Measurements from ENCODE around the gene TGFBR1.

The TGFBR1 gene

DNA sequence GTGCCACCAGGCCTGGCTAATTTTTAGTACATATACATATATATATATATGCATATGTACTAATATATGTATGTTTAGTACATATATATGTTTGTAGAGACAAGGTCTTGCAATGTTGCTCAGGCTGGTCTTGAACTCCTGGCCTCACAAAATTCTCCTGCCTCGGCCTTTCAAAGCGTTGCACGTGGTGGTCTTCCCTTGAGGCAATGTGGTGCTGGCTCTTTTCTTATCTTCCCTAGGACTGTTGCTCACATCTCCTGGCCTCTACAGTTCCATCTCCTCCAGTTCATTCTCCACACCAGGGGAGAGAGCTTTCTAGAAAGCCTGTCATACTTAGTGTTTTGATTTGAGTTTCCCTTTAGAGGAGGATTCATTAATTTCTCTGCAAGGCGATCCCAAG is 28.9 kb upstream of the TGFBR1 start:
- H3K4me1 ChIP-seq (ENCODE audit: control insufficient read depth, insufficient read depth, low read length) = no peaks in the 10 kb centered on the region
- H3K36me3 ChIP-seq (ENCODE audit: control insufficient read depth, insufficient read depth, low read length) = no peaks in the 10 kb centered on the region
- no peak overlapping the region for H3K27ac ChIP-seq (ENCODE audit: insufficient read depth, low read depth, low read length, poor library complexity, severe bottlenecking)
- WGBS, 2 experiments = 91 to 92% methylated on average over 4 of the region's 4 CpGs
- no peaks in the 10 kb centered on the region for H3K9me3 ChIP-seq (ENCODE audit: control insufficient read depth, low read length)
- H3K27me3 ChIP-seq (ENCODE audit: control insufficient read depth, insufficient read depth, low read length, poor library complexity, severe bottlenecking) = no peaks in the 10 kb centered on the region
- H3K4me3 ChIP-seq (ENCODE audit: insufficient read depth, low read depth, low read length) = no peak overlapping the region

DNA sequence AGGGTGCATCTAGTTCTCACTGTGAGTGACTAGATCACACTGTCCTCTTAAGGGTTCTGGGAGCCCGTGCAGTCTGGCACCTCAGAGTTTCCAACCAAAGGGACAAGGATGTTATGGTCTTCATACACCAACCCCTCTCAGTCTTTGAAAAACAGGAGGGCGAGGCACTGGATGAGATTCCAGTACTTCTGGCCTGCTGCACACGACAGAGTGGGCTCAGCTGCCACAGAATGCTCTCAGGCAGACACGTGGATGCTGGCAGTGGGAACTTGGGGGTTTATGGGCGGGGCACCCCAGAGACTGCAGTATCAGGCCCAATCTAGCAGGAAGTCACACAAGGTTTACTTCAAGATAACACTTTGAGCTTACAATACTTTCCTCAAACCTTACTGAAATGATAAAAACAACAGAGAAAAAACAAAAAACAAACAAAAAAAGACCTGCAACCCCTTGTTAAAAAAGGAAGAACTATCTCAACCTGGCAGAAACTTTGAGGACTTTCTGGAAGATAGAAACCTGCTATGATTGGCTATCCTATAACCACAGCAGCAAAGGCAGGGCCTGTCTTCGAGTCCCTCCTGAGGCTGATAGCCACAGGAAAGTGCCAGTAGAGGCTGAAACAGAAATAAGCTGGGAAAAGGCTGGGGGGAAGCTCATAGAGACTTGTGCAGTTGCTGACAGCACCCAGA is 28.3 kb upstream of the TGFBR1 start:
- 86 to 88% methylated on average over 6 of the region's 6 CpGs for WGBS, 2 experiments
- Histone ChIP-seq H3K27me3 (ENCODE audit: control insufficient read depth, insufficient read depth, low read length, poor library complexity, severe bottlenecking) (no peaks in the 10 kb centered on the region), H3K27ac (ENCODE audit: insufficient read depth, low read depth, low read length, poor library complexity, severe bottlenecking) (no peak overlapping the region)

DNA sequence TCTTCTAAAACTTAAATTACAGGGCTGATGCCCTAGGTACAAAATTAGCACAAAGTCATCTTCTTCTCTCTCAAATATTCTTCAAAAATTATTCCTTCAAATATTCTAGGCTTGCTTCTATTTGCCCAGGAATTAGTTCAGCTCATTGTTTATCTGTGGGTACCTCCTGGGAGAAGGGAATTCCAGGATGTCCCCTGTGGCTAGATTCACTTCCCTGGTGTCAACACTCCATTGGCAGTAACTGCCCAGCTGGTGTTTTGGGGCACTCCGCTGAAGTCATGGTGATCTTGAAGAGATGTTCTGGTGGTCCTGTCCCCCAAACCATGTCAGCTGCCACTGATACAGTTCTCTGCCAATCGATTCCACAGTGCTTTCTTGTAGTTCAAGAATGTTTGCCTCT is 26.2 kb upstream of the TGFBR1 start:
- H3K9me3 ChIP-seq (ENCODE audit: control insufficient read depth, low read length) = no peaks in the 10 kb centered on the region
- 88 to 89% methylated on average over 2 of the region's 2 CpGs for WGBS, 2 experiments

More for the DNA sequence above, 28.3 kb upstream of the TGFBR1 start:
- no peak overlapping the region for H3K4me3 ChIP-seq (ENCODE audit: insufficient read depth, low read depth, low read length)
- H3K36me3 ChIP-seq (ENCODE audit: control insufficient read depth, insufficient read depth, low read length) = no peaks in the 10 kb centered on the region
- no peaks in the 10 kb centered on the region for H3K4me1 ChIP-seq (ENCODE audit: control insufficient read depth, insufficient read depth, low read length)
- H3K9me3 ChIP-seq (ENCODE audit: control insufficient read depth, low read length) = no peaks in the 10 kb centered on the region

GRCh38 chr9:99079542-99079941 is 25.4 kb upstream of the TGFBR1 start:
- H3K27ac ChIP-seq (ENCODE audit: insufficient read depth, low read depth, low read length, poor library complexity, severe bottlenecking) = no peak overlapping the region
- H3K4me1 ChIP-seq (ENCODE audit: control insufficient read depth, insufficient read depth, low read length) = no peaks in the 10 kb centered on the region
- WGBS, 2 experiments = 95 to 98% methylated on average over 3 of the region's 3 CpGs
- no peaks in the 10 kb centered on the region for H3K36me3 ChIP-seq (ENCODE audit: control insufficient read depth, insufficient read depth, low read length)
- H3K9me3 ChIP-seq (ENCODE audit: control insufficient read depth, low read length) = no peaks in the 10 kb centered on the region
- H3K27me3 ChIP-seq (ENCODE audit: control insufficient read depth, insufficient read depth, low read length, poor library complexity, severe bottlenecking) = no peaks in the 10 kb centered on the region
- H3K4me3 ChIP-seq (ENCODE audit: insufficient read depth, low read depth, low read length) = no peak overlapping the region

More for the DNA sequence above, 26.2 kb upstream of the TGFBR1 start:
- Histone ChIP-seq H3K36me3 (ENCODE audit: control insufficient read depth, insufficient read depth, low read length) (no peaks in the 10 kb centered on the region), H3K27me3 (ENCODE audit: control insufficient read depth, insufficient read depth, low read length, poor library complexity, severe bottlenecking) (no peaks in the 10 kb centered on the region), H3K4me1 (ENCODE audit: control insufficient read depth, insufficient read depth, low read length) (no peaks in the 10 kb centered on the region), H3K27ac (ENCODE audit: insufficient read depth, low read depth, low read length, poor library complexity, severe bottlenecking) (no peak overlapping the region), H3K4me3 (ENCODE audit: insufficient read depth, low read depth, low read length) (no peak overlapping the region)

DNA sequence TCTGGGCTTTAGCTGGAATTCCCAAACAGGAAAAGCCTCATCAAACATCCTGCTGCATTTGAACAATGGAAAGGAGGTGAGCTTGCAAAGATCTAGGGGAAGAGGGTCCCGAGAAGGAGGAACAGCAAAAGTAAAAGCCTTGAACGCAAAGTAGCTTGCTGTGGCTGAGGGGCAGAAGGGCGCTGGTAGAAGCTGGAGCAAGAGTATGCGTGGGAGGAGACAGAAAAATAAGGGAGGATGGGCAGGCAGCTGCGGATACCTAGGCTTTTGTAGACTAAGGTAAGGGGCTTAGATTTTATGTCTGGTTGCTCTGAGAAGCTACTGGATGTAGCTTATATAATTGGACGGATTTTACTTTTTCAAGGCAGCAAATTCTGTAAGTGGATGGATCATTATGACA is 21.9 kb upstream of the TGFBR1 start:
- no peak overlapping the region for H3K27ac ChIP-seq (ENCODE audit: insufficient read depth, low read depth, low read length, poor library complexity, severe bottlenecking)
- H3K9me3 ChIP-seq (ENCODE audit: control insufficient read depth, low read length) = no peaks in the 10 kb centered on the region
- no peaks in the 10 kb centered on the region for H3K27me3 ChIP-seq (ENCODE audit: control insufficient read depth, insufficient read depth, low read length, poor library complexity, severe bottlenecking)
- no peaks in the 10 kb centered on the region for H3K4me1 ChIP-seq (ENCODE audit: control insufficient read depth, insufficient read depth, low read length)
- H3K4me3 ChIP-seq (ENCODE audit: insufficient read depth, low read depth, low read length) = no peak overlapping the region
- no peaks in the 10 kb centered on the region for H3K36me3 ChIP-seq (ENCODE audit: control insufficient read depth, insufficient read depth, low read length)
- WGBS, 2 experiments = 83 to 86% methylated on average over 6 of the region's 6 CpGs

DNA sequence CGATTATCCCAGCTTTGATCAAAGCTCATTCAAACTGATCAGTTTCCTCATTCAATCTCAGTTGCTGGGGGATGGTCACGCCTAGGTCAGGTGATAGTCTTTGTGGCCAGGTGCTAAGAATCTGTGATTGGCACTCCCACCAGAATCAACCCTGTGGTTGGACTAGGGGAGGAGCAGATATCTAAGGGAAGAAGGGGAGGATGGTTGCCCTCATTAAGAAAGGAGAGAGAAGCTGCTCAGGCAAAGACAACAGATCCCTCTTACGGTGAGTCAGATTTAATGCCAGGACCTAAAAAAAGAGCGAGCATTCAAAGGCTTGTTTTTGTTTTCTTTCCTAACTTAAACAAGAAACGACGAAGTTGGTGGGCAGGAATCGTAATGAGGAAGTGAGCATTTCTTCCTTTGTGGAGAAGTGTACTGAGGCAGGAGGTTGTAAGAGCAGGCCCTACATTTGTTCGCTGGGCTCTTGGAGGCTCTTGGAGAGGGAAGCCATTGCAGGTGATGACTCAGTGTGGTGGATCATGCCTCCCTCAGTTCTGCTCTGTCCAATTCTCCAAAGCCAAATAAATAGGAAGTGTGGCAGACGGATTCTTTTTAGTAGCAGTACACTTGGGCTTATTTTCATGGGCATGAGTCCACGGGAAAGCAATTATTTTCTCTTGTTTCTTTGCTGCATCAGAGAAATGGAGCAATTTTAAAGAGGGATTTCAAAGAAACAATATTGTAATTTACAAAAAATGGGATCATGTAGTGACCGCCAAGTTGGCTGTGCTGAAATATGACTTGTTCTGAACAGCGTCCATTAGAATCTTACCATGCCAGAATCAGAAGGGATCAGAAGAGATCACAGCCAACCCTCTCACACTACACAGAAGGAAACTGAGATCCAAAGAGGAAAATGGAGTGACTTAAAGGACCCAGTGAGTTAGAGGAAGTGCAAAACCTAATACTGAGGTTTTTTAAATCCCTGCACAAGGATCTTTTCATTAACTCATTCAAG is 18.7 kb upstream of the TGFBR1 start:
- Histone ChIP-seq H3K27ac (ENCODE audit: insufficient read depth, low read depth, low read length, poor library complexity, severe bottlenecking) (no peak overlapping the region), H3K36me3 (ENCODE audit: control insufficient read depth, insufficient read depth, low read length) (no peaks in the 10 kb centered on the region), H3K4me1 (ENCODE audit: control insufficient read depth, insufficient read depth, low read length) (no peaks in the 10 kb centered on the region), H3K4me3 (ENCODE audit: insufficient read depth, low read depth, low read length) (no peak overlapping the region), H3K9me3 (ENCODE audit: control insufficient read depth, low read length) (no peaks in the 10 kb centered on the region), H3K27me3 (ENCODE audit: control insufficient read depth, insufficient read depth, low read length, poor library complexity, severe bottlenecking) (no peaks in the 10 kb centered on the region)
- 92 to 93% methylated on average over 10 to 12 of the region's 12 CpGs for WGBS, 2 experiments

DNA sequence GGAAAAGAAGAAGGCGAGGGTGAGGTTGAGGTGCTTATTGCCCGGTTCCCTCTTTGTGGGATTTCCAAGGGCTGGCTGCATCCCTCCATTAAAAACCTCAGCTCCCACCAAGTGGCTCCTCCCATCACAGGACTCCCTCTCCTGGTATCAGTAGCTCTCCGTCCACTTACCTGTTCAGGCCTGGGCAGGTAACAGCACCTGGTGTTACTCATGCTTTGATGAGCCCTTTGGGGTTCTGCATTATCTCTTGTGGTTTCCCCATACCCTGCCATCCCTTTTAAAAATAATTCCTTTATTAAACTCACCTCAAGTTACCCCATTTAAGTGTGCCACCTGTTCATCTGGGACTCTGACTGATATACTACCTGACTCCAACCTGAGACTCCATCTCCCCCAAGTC is 17.5 kb upstream of the TGFBR1 start:
- Histone ChIP-seq H3K4me3 (ENCODE audit: insufficient read depth, low read depth, low read length) (no peak overlapping the region), H3K9me3 (ENCODE audit: control insufficient read depth, low read length) (no peaks in the 10 kb centered on the region), H3K27me3 (ENCODE audit: control insufficient read depth, insufficient read depth, low read length, poor library complexity, severe bottlenecking) (no peaks in the 10 kb centered on the region), H3K36me3 (ENCODE audit: control insufficient read depth, insufficient read depth, low read length) (no peaks in the 10 kb centered on the region), H3K27ac (ENCODE audit: insufficient read depth, low read depth, low read length, poor library complexity, severe bottlenecking) (no peak overlapping the region), H3K4me1 (ENCODE audit: control insufficient read depth, insufficient read depth, low read length) (no peaks in the 10 kb centered on the region)
- 92 to 99% methylated on average over 3 of the region's 3 CpGs for WGBS, 2 experiments

DNA sequence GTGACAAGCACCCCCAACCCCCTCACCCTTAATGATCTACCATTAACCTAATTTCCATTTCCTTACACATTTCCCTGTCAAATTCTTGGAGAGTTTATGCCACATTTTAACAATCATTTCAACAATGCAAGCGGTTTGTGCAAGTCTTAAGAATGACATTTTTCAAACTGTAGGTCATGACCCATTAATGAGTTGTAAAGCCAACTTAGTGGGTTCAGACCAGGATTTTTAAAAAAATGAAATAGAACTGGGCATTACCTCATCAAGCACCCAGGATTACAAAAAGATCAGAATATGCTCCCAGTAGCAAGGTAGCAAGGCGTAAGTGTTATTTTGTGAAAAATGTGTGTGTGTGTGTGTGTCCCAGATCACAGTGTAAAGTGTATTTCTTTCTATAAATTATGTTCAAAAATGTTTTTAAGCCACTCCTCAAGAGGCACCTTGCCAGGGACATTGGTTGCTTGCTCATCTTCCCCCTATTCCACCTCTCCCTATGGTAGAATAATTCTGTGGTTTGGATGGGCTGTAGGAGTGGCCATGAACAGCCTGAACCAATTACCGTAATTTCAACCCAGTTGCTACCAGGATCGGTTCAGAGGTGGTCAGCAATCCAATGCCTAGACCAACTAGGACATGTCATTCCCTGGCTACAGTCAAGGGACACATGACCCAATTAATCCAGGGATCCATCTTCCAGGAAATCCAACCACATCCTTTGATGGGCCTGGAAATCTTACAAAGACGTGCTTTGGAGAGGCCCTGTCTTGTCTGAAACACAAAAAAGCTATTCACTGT is 14.4 kb upstream of the TGFBR1 start:
- Histone ChIP-seq H3K27me3 (ENCODE audit: control insufficient read depth, insufficient read depth, low read length, poor library complexity, severe bottlenecking) (no peaks in the 10 kb centered on the region), H3K4me3 (ENCODE audit: insufficient read depth, low read depth, low read length) (no peak overlapping the region), H3K4me1 (ENCODE audit: control insufficient read depth, insufficient read depth, low read length) (no peaks in the 10 kb centered on the region), H3K27ac (ENCODE audit: insufficient read depth, low read depth, low read length, poor library complexity, severe bottlenecking) (no peak overlapping the region), H3K36me3 (ENCODE audit: control insufficient read depth, insufficient read depth, low read length) (no peaks in the 10 kb centered on the region), H3K9me3 (ENCODE audit: control insufficient read depth, low read length) (no peaks in the 10 kb centered on the region)
- WGBS, 2 experiments = 93 to 95% methylated on average over 5 of the region's 5 CpGs

DNA sequence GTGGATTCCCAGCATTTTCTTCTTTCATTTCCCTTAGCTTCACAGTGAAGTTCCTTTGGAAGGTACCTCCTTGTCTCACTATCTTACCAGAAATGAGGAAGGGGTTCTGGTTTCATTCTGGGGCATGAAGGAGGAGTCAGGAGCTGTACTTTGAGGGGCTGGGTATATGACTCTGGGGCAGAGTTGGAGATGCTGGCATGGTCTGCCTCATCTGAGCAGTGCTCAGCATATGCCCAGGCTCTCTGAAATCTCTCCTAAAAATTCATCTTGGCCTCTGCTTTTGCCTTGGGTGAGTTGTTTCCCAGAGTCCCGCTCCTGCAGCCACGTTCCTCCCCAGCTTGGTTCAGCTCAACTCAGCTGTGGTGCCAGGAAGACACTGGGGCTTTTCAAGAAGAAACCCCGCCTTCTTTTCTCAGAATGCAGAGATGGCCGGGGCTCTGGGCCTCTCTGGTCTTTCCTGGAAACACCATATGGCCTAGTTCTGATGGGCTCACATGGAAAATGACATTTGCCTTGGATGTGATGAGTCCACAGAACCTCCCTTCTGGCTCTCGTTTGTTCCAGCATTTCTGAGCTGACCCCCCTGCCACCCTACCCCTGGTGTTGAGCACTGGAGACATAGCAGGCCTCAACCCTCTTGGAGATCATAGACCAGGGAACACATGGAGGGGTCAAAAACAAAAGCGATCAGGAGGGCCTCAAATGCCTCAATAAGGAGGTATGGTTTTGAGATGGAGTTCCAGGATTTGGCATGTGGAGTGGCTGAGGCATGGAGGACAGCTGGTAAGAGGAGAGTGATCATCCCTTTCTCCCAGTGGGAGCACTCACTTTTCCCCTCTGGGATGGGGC is 12.0 kb upstream of the TGFBR1 start:
- H3K9me3 ChIP-seq (ENCODE audit: control insufficient read depth, low read length) = no peaks in the 10 kb centered on the region
- H3K27me3 ChIP-seq (ENCODE audit: control insufficient read depth, insufficient read depth, low read length, poor library complexity, severe bottlenecking) = no peaks in the 10 kb centered on the region
- WGBS, 2 experiments = 94 to 95% methylated on average over 6 of the region's 6 CpGs
- no peak overlapping the region for H3K4me3 ChIP-seq (ENCODE audit: insufficient read depth, low read depth, low read length)
- H3K36me3 ChIP-seq (ENCODE audit: control insufficient read depth, insufficient read depth, low read length) = no peaks in the 10 kb centered on the region
- peaks cover 16% of the 10 kb centered on the region for H3K4me1 ChIP-seq (ENCODE audit: control insufficient read depth, insufficient read depth, low read length)
- no peak overlapping the region for H3K27ac ChIP-seq (ENCODE audit: insufficient read depth, low read depth, low read length, poor library complexity, severe bottlenecking)
